ENCODE results near the gene HOXB9. TPM values are rescaled to one million over a fixed set of nuclear protein-coding genes. Genes with fewer than 3 reads are reported as not detected.

Gene HOXB9
- total and polyA plus RNA-seq, 10 of the 15 experiments (the other 5 are each of a cell fraction or from before 2014, with no cell fraction given), result 0.01 to 0.49 (median 0.09) TPM; not detected in 5

- TF ChIP-seq NR2C1 (IDR thresholded peaks at IDR 0.05) (no peak), WRNIP1 (IDR thresholded peaks at IDR 0.05; ENCODE audit: borderline replicate concordance, low read depth, low read length) (no peak), NFIC (IDR thresholded peaks at IDR 0.05; ENCODE audit: low read depth, low read length) (no peak)
- TF ChIP-seq, protein P1, sequence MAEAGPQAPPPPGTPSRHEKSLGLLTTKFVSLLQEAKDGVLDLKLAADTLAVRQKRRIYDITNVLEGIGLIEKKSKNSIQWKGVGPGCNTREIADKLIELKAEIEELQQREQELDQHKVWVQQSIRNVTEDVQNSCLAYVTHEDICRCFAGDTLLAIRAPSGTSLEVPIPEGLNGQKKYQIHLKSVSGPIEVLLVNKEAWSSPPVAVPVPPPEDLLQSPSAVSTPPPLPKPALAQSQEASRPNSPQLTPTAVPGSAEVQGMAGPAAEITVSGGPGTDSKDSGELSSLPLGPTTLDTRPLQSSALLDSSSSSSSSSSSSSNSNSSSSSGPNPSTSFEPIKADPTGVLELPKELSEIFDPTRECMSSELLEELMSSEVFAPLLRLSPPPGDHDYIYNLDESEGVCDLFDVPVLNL (IDR thresholded peaks at IDR 0.05; ENCODE audit: low read depth, low read length), result no peak
Measured at GRCh38 chr17:48671697-48672171, 45.6 kb upstream of the HOXB9 start (continued).

DNA sequence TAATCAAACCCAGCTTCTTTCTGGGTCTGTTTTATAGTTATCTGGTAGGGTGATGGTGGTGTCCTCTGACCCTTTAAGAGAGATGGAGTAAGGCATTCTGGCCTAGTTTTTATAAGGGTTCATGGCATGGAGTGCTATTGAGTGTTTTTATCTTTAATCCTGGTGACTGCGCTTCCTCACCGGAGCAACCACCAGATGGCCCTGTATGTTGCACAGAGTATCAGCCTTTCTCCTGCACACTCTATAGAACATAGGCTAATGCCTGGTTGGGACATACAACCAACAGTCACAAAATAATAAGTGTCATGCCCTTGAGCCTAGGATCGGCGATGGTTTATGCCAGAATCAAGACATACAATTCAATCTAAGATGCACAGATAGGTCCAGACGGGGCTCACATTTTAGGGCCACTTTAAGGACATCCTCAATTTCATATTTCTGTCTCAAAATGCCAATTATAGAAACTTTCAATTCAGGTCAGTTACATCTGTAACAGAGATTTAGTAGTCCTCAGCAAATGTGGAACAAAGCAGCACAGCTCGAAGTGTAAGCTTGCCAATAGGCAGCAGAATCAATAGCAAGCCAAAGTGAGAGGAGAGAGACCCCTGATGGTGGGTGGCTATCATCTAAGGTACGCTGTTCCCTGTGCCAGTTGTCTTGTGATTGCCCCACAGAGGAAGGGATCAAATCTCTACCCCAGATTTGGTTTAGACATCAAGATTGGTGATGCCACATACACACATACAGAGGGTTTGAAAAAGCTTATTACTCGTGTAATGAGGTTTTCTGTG, 37.2 kb upstream of the HOXB9 start:
- TF ChIP-seq, protein P2, sequence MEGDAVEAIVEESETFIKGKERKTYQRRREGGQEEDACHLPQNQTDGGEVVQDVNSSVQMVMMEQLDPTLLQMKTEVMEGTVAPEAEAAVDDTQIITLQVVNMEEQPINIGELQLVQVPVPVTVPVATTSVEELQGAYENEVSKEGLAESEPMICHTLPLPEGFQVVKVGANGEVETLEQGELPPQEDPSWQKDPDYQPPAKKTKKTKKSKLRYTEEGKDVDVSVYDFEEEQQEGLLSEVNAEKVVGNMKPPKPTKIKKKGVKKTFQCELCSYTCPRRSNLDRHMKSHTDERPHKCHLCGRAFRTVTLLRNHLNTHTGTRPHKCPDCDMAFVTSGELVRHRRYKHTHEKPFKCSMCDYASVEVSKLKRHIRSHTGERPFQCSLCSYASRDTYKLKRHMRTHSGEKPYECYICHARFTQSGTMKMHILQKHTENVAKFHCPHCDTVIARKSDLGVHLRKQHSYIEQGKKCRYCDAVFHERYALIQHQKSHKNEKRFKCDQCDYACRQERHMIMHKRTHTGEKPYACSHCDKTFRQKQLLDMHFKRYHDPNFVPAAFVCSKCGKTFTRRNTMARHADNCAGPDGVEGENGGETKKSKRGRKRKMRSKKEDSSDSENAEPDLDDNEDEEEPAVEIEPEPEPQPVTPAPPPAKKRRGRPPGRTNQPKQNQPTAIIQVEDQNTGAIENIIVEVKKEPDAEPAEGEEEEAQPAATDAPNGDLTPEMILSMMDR (IDR thresholded peaks at IDR 0.05 in 2 of 3, conservative IDR thresholded peaks at IDR 0.05 in 1 of 3; ENCODE audit: control insufficient read depth in 2 of 3, extremely low read depth in 1 of 3, insufficient read depth in 1 of 3, low read depth in 3 of 3, low read length in 3 of 3), result peak in 1 of 3 experiments; percentile 3; a peak in 1 of 6 replicates
- TF ChIP-seq POU2F2 (IDR thresholded peaks at IDR 0.05; ENCODE audit: borderline replicate concordance, low read depth, low read length), result no peak
- H3K36me3 ChIP-seq (ENCODE audit: control insufficient read depth in 2 of 2, insufficient read depth in 2 of 2, low read length in 1 of 2), result no peaks in the 10 kb centered on the region
- ChIA-PET POLR2A (interaction anchor here (0.6 kb wide), 1 partner anchor 220 kb away, joined by 3 read pairs; no protein-coding TSS in a partner anchor), SMC1A (ENCODE audit: uncharacterized antibody, unreplicated experiment) (interaction anchor here (1.1 to 1.4 kb wide), 2 partner anchors 16 to 216 kb away, joined by 3 read pairs; no protein-coding TSS in a partner anchor), RAD21 (ENCODE audit: unreplicated experiment) (interaction anchor here (1.5 kb wide), 1 partner anchor 215 kb away, joined by 5 read pairs; no protein-coding TSS in a partner anchor), CTCF (interaction anchor here (0.9 to 1.7 kb wide), 7 partner anchors 8 to 373 kb away, joined by 3 to 7 read pairs (median 3); no protein-coding TSS in a partner anchor)
- intact Hi-C loops (cut with micrococcal nuclease; ENCODE audit: unreplicated experiment) (no loop called here), in situ Hi-C loops (cut with MboI) (no loop called here)
- no peak for DNase-seq (ENCODE audit: low read depth, low spot score)
- H3K4me1 ChIP-seq (ENCODE audit: control insufficient read depth, insufficient read depth, low read length), result no peaks in the 10 kb centered on the region
- H3K27ac ChIP-seq (ENCODE audit: control insufficient read depth, insufficient read depth), result no peak overlapping the region
- H3K27me3 ChIP-seq (replicated peaks in 1 of 2; ENCODE audit: control insufficient read depth in 2 of 2, insufficient read depth in 2 of 2, low read length in 1 of 2), result no peaks in the 10 kb centered on the region
- no peak overlapping the region for H2AFZ ChIP-seq (ENCODE audit: control insufficient read depth, low read depth, low read length)
- FAIRE-seq, result no peak
- no peaks in the 10 kb centered on the region for H4K20me1 ChIP-seq (ENCODE audit: control insufficient read depth, insufficient read depth)
- H3K4me2 ChIP-seq (ENCODE audit: control insufficient read depth, insufficient read depth), result no peak overlapping the region
- no peak overlapping the region for H3K9ac ChIP-seq (ENCODE audit: control insufficient read depth, insufficient read depth, low read length)
- H3K9me3 ChIP-seq (replicated peaks; ENCODE audit: control insufficient read depth, insufficient read depth, low read length), result no peaks in the 10 kb centered on the region; the same call in 2 of the 3 replicates
- BruUV-seq (replicated peaks), result no TSS peak
- 57% methylated on average over 8 of the region's 8 CpGs for WGBS (ENCODE audit: insufficient coverage, insufficient replicate concordance, low lambda C conversion rate, missing lambda C conversion rate)
- H3K4me3 ChIP-seq, result no peak overlapping the region
- no peak for ATAC-seq
- H3K79me2 ChIP-seq (ENCODE audit: control insufficient read depth, insufficient read depth, low read length), result no peaks in the 10 kb centered on the region
